Fibroblast of lung (primary cell): Measurements from ENCODE around the gene KRTAP10-12. TPM values are rescaled to one million over a fixed set of nuclear protein-coding genes. Genes with fewer than 3 reads are reported as not detected.

Source experiments
- DNase-seq, 2 donors: peaks; one replicate each; pipeline versions ENCODE4 v3.0.0 to v3.0.0-alpha.2; 2010; ENCODE audit warnings: low read depth in 2 of 2
- H2AFZ ChIP-seq: 2 replicates; pipeline ENCODE4 v1.5.1; 2012; ENCODE audit warnings: low read length, control low read depth, inconsistent platforms
- H3K27ac ChIP-seq: 2 replicates; pipeline ENCODE4 v1.5.1; 2011; ENCODE audit warnings: low read length, control low read depth; ENCODE audit not compliant: insufficient read depth
- H3K27me3 ChIP-seq: 2 replicates; pipeline ENCODE4 v1.5.1; 2011; ENCODE audit warnings: mild to moderate bottlenecking, low read length; ENCODE audit not compliant: control insufficient read depth, insufficient read depth
- H3K36me3 ChIP-seq: 2 replicates; pipeline ENCODE4 v1.5.1; 2011; ENCODE audit warnings: low read length; ENCODE audit not compliant: control insufficient read depth, insufficient read depth
- H3K4me1 ChIP-seq: 2 replicates; pipeline ENCODE4 v1.5.1; 2011; ENCODE audit warnings: low read length; ENCODE audit not compliant: control insufficient read depth, insufficient read depth; ENCODE audit errors: extremely low read depth
- H3K4me2 ChIP-seq: 2 replicates; pipeline ENCODE4 v1.5.1; 2011; ENCODE audit warnings: low read length, control low read depth; ENCODE audit not compliant: insufficient read depth; ENCODE audit errors: extremely low read depth
- H3K4me3 ChIP-seq, 4 experiments: fragments of 200-600 bp in 1 of 4; sonication (generic) in 1 of 4; replicated peaks in 1 of 4; 2 replicates each; pipeline ENCODE4 v1.5.1; 2011 to 2016; ENCODE audit warnings: low read length in 4 of 4, low read depth in 3 of 4, mild to moderate bottlenecking in 3 of 4, control low read depth in 2 of 4, inconsistent platforms in 1 of 4, mixed read lengths in 1 of 4; ENCODE audit not compliant: insufficient read depth in 1 of 4; ENCODE audit errors: control extremely low read depth in 1 of 4
- H3K79me2 ChIP-seq: 2 replicates; pipeline ENCODE4 v1.5.1; 2012; ENCODE audit warnings: mild to moderate bottlenecking, low read length, inconsistent platforms; ENCODE audit not compliant: control insufficient read depth, insufficient read depth
- H3K9ac ChIP-seq: 2 replicates; pipeline ENCODE4 v1.5.1; 2011; ENCODE audit warnings: mild to moderate bottlenecking, low read length, control low read depth; ENCODE audit not compliant: insufficient read depth
- H3K9me3 ChIP-seq: 2 replicates; pipeline ENCODE4 v1.5.1; 2012; ENCODE audit warnings: low read depth, low read length; ENCODE audit not compliant: control insufficient read depth, insufficient read depth
- H4K20me1 ChIP-seq: 2 replicates; pipeline ENCODE4 v1.5.1; 2011; ENCODE audit warnings: low read length; ENCODE audit not compliant: control insufficient read depth, insufficient read depth; ENCODE audit errors: extremely low read depth
- CTCF ChIP-seq, 2 donors: IDR thresholded peaks in 1 of 2; conservative IDR thresholded peaks in 1 of 2; 1 replicate in 1 of 2; 2 replicates in 1 of 2; pipeline ENCODE4 v1.5.1; 2011 to 2012; ENCODE audit warnings: low read length in 2 of 2, control low read depth in 1 of 2, inconsistent platforms in 1 of 2, low read depth in 1 of 2, mild to moderate bottlenecking in 1 of 2
- EZH2 ChIP-seq: IDR thresholded peaks from 2 replicates; pipeline ENCODE4 v1.5.1; 2012; ENCODE audit warnings: low read length, control low read depth, mild to moderate bottlenecking; ENCODE audit errors: missing control alignments
- polyA plus RNA-seq, 2 donors: library from polyadenylated mRNA; depleted of rRNA in 1 of 2; stranded (reverse) in 1 of 2; unstranded in 1 of 2; fragments of >200 nt; gene quantifications; 2 replicates each; pipeline ENCODE4 v1.2.1, GENCODE V29; 2011 to 2012; ENCODE audit warnings: missing spikeins in 1 of 2
- total RNA-seq: library from RNA; depleted of rRNA; stranded (reverse); fragments of >200 nt; gene quantifications from 2 replicates; pipeline ENCODE4 v1.2.1, GENCODE V29; 2014

The KRTAP10-12 gene
- total and polyA plus RNA-seq, 2 donors (not counting 1 experiment from before 2014, with no cell fraction given): not detected

DNA sequence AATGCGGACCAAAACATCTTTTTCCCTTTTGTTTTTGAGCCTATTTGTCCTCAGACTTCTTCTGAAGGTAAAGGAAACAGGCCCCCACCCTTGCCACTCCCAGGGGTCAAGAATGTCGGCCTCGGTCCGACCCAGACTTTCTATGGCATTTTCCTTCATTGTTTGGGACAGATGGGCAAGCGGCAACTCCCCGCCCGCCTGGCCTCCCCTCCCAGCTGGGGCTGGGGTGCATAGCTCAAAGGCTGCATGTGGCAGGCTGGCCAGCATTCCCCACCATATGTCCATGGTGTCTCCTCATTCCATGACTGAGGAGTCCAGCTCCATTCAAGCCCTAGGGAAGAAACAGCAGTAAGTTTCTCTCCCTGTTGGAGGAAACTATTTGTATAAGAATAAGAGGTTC lies 43.8 kb downstream of the KRTAP10-12 start:
- Histone ChIP-seq H4K20me1 (no peaks in the 10 kb centered on the region), H3K27ac (no peak overlapping the region), H3K9me3 (no peaks in the 10 kb centered on the region), H3K79me2 (no peaks in the 10 kb centered on the region), H3K4me1 (no peaks in the 10 kb centered on the region), H3K9ac (no peak overlapping the region), H3K4me2 (no peak overlapping the region), H3K36me3 (no peaks in the 10 kb centered on the region), H3K27me3 (no peaks in the 10 kb centered on the region), H2AFZ (no peak overlapping the region), H3K4me3 (no peak overlapping the region)
- no peak for DNase-seq
- TF ChIP-seq CTCF (conservative IDR thresholded peaks at IDR 0.05 in 1 of 2, IDR thresholded peaks at IDR 0.05 in 1 of 2; ENCODE audit: low read depth in 1 of 2, low read length in 2 of 2): no peak
- no peak for TF ChIP-seq EZH2

DNA sequence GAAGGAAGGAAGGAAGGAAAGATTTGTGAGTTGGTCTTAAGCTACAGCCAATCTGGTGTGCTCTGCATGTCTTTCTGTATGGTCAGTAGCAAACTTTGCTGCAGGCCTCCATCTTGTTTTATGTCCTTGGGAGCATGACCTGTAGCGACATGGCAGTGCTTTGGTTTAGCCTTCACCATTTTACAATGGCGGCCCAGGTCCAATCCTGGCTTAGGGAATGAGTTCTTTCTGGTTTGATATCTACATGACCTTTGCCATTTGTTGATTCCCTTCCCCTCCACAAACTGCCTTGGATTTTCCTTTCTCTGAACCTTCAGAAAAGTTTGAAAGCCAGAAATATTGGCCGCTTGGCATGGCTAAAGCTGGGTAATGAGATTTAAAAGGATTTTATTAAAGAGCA lies 44.9 kb downstream of the KRTAP10-12 start:
- no peaks in the 10 kb centered on the region for H3K79me2 ChIP-seq
- no peak overlapping the region for H3K4me3 ChIP-seq
- no peaks in the 10 kb centered on the region for H3K9me3 ChIP-seq
- H3K36me3 ChIP-seq: no peaks in the 10 kb centered on the region
- no peak overlapping the region for H3K4me2 ChIP-seq
- H3K9ac ChIP-seq: no peak overlapping the region
- no peak for DNase-seq
- H3K27ac ChIP-seq: no peak overlapping the region
- no peak for TF ChIP-seq CTCF (conservative IDR thresholded peaks at IDR 0.05 in 1 of 2, IDR thresholded peaks at IDR 0.05 in 1 of 2; ENCODE audit: low read depth in 1 of 2, low read length in 2 of 2)
- no peak for TF ChIP-seq EZH2
- no peaks in the 10 kb centered on the region for H3K4me1 ChIP-seq
- H3K27me3 ChIP-seq: no peaks in the 10 kb centered on the region
- H4K20me1 ChIP-seq: no peaks in the 10 kb centered on the region
- no peak overlapping the region for H2AFZ ChIP-seq

DNA sequence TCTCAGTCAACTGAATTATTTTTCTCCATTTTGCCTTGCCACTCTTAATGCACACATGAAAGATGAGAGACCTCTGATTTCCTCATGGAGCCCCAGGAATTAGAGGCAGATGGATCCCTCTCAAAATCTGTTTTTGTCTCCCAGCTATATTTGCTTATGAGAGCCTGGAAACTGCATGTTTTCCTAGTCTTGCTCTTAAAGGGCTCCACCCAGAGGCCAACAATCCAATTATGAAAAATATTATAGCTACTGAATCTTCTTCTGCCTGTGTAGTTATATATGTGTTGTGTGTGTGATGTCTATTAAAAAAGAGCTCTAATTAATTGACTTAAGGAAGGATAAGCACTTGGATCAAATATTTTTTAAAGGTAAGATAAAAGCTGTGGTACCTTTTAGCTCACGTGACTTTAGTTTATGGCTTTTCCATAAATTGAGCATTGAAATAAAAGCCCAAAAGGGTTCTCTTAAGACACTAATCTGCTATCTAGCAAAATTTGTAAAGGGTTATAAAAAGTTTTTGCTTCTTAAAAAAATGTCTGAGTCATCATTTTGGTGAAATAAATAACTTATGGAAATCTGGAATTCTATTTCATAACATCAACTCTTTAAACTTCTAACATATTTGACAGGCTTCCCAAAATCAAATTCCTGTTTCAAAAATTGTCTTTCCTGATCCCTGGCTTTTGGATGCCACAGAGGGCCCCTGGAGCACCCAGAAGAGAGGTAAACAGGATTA lies 45.6 kb downstream of the KRTAP10-12 start:
- H3K9me3 ChIP-seq: no peaks in the 10 kb centered on the region
- no peaks in the 10 kb centered on the region for H3K36me3 ChIP-seq
- H3K4me1 ChIP-seq: no peaks in the 10 kb centered on the region
- H3K79me2 ChIP-seq: no peaks in the 10 kb centered on the region
- H3K9ac ChIP-seq: no peak overlapping the region
- H3K4me3 ChIP-seq: no peak overlapping the region
- no peak overlapping the region for H3K27ac ChIP-seq
- peak in 1 of 2 donors; percentile 14 for DNase-seq
- H3K4me2 ChIP-seq: no peak overlapping the region
- H2AFZ ChIP-seq: no peak overlapping the region
- no peaks in the 10 kb centered on the region for H4K20me1 ChIP-seq
- no peaks in the 10 kb centered on the region for H3K27me3 ChIP-seq
- TF ChIP-seq EZH2 (no peak), CTCF (conservative IDR thresholded peaks at IDR 0.05 in 1 of 2, IDR thresholded peaks at IDR 0.05 in 1 of 2; ENCODE audit: low read depth in 1 of 2, low read length in 2 of 2) (peak; percentile 23 to 29)

Other genes with a start within 250 kb of the KRTAP10-12 start
- gene LRRC3, start 241.7 kb upstream of the KRTAP10-12 start, total RNA-seq: 0.26 and 0.50 TPM in 2 replicates
- gene LRRC3, start 241.7 kb upstream of the KRTAP10-12 start, polyA plus RNA-seq: 0.43 and 0.52 TPM in 2 replicates
- not detected in 2 replicates for gene KRTAP10-1, start 157.0 kb upstream of the KRTAP10-12 start, total RNA-seq
- not detected in 2 replicates for gene KRTAP10-1, start 157.0 kb upstream of the KRTAP10-12 start, polyA plus RNA-seq
- not detected in 2 replicates for gene KRTAP10-2, start 145.7 kb upstream of the KRTAP10-12 start, total RNA-seq
- not detected in 2 replicates for gene KRTAP10-2, start 145.7 kb upstream of the KRTAP10-12 start, polyA plus RNA-seq
- gene KRTAP10-3, start 138.4 kb upstream of the KRTAP10-12 start, total RNA-seq: not detected in 2 replicates
- not detected in 2 replicates for gene KRTAP10-3, start 138.4 kb upstream of the KRTAP10-12 start, polyA plus RNA-seq
- gene KRTAP10-4, start 123.4 kb upstream of the KRTAP10-12 start, total RNA-seq: not detected in 2 replicates
- not detected in 2 replicates for gene KRTAP10-4, start 123.4 kb upstream of the KRTAP10-12 start, polyA plus RNA-seq
- gene KRTAP10-5, start 116.6 kb upstream of the KRTAP10-12 start, total RNA-seq: not detected in 2 replicates
- gene KRTAP10-5, start 116.6 kb upstream of the KRTAP10-12 start, polyA plus RNA-seq: not detected in 2 replicates
- not detected in 2 replicates for gene KRTAP10-6, start 104.7 kb upstream of the KRTAP10-12 start, total RNA-seq
- gene KRTAP10-6, start 104.7 kb upstream of the KRTAP10-12 start, polyA plus RNA-seq: not detected in 2 replicates
- not detected in 2 replicates for gene KRTAP10-7, start 96.6 kb upstream of the KRTAP10-12 start, total RNA-seq
- not detected in 2 replicates for gene KRTAP10-7, start 96.6 kb upstream of the KRTAP10-12 start, polyA plus RNA-seq
- not detected in 2 replicates for gene KRTAP10-8, start 85.1 kb upstream of the KRTAP10-12 start, total RNA-seq
- gene KRTAP10-8, start 85.1 kb upstream of the KRTAP10-12 start, polyA plus RNA-seq: not detected in 2 replicates
- not detected in 2 replicates for gene KRTAP10-9, start 70.1 kb upstream of the KRTAP10-12 start, total RNA-seq
- not detected in 2 replicates for gene KRTAP10-9, start 70.1 kb upstream of the KRTAP10-12 start, polyA plus RNA-seq
- gene KRTAP10-10, start 59.8 kb upstream of the KRTAP10-12 start, total RNA-seq: not detected in 2 replicates
- gene KRTAP10-10, start 59.8 kb upstream of the KRTAP10-12 start, polyA plus RNA-seq: not detected in 2 replicates
- gene KRTAP10-11, start 50.8 kb upstream of the KRTAP10-12 start, total RNA-seq: not detected in 2 replicates
- not detected in 2 replicates for gene KRTAP10-11, start 50.8 kb upstream of the KRTAP10-12 start, polyA plus RNA-seq
- not detected in 2 replicates for gene KRTAP12-4, start 42.5 kb upstream of the KRTAP10-12 start, total RNA-seq
- gene KRTAP12-4, start 42.5 kb upstream of the KRTAP10-12 start, polyA plus RNA-seq: not detected in 2 replicates
- not detected in 2 replicates for gene KRTAP12-3, start 39.2 kb upstream of the KRTAP10-12 start, total RNA-seq
- gene KRTAP12-3, start 39.2 kb upstream of the KRTAP10-12 start, polyA plus RNA-seq: not detected in 2 replicates
- gene KRTAP12-2, start 30.2 kb upstream of the KRTAP10-12 start, total RNA-seq: not detected in 2 replicates
- gene KRTAP12-2, start 30.2 kb upstream of the KRTAP10-12 start, polyA plus RNA-seq: not detected in 2 replicates
- not detected in 2 replicates for gene KRTAP12-1, start 15.0 kb upstream of the KRTAP10-12 start, total RNA-seq
- not detected in 2 replicates for gene KRTAP12-1, start 15.0 kb upstream of the KRTAP10-12 start, polyA plus RNA-seq
- not detected in 2 replicates for gene TSPEAR, start 14.4 kb downstream of the KRTAP10-12 start, total RNA-seq
- gene TSPEAR, start 14.4 kb downstream of the KRTAP10-12 start, polyA plus RNA-seq: not detected in 2 replicates
- 61.9 and 74.2 TPM in 2 replicates for gene UBE2G2, start 104.6 kb downstream of the KRTAP10-12 start, total RNA-seq
- 49.7 and 63.6 TPM in 2 replicates for gene UBE2G2, start 104.6 kb downstream of the KRTAP10-12 start, polyA plus RNA-seq
- 74.2 and 96.3 TPM in 2 replicates for gene SUMO3, start 120.9 kb downstream of the KRTAP10-12 start, total RNA-seq
- gene SUMO3, start 120.9 kb downstream of the KRTAP10-12 start, polyA plus RNA-seq: 190 and 230 TPM in 2 replicates
- gene PTTG1IP, start 176.5 kb downstream of the KRTAP10-12 start, total RNA-seq: 159 and 240 TPM in 2 replicates
- gene PTTG1IP, start 176.5 kb downstream of the KRTAP10-12 start, polyA plus RNA-seq: 209 and 229 TPM in 2 replicates
- not detected in 2 replicates for gene ITGB2, start 223.7 kb downstream of the KRTAP10-12 start, total RNA-seq
- 0.05 TPM in 1 of 2 replicates, not detected in the other for gene ITGB2, start 223.7 kb downstream of the KRTAP10-12 start, polyA plus RNA-seq
- gene SLX9, start 242.9 kb downstream of the KRTAP10-12 start, total RNA-seq: 14.9 and 16.2 TPM in 2 replicates
- 9.7 and 12.2 TPM in 2 replicates for gene SLX9, start 242.9 kb downstream of the KRTAP10-12 start, polyA plus RNA-seq